ENCODE measurements around the gene CD58.

Gene CD58

GRCh38 chr1:116538544-116538943, 32.3 kb downstream of the CD58 start:
- DNase-seq: no peak

- no peak for DNase-seq
Observed at GRCh38 chr1:116537898-116538297, 32.9 kb downstream of the CD58 start.

GRCh38 chr1:116537040-116537831, 33.6 kb downstream of the CD58 start:
- no peak for DNase-seq

GRCh38 chr1:116534014-116534739, 36.6 kb downstream of the CD58 start:
- no peak for DNase-seq

GRCh38 chr1:116533429-116533820, 37.4 kb downstream of the CD58 start:
- no peak for DNase-seq

GRCh38 chr1:116532671-116533428, 38.0 kb downstream of the CD58 start:
- DNase-seq: no peak

GRCh38 chr1:116531917-116532316, 38.9 kb downstream of the CD58 start:
- no peak for DNase-seq

GRCh38 chr1:116529681-116530080, 41.1 kb downstream of the CD58 start:
- DNase-seq: no peak

GRCh38 chr1:116529199-116529631, 41.6 kb downstream of the CD58 start:
- no peak for DNase-seq

GRCh38 chr1:116528329-116529083, 42.3 kb downstream of the CD58 start:
- DNase-seq: no peak

- no peak for DNase-seq
Observed at GRCh38 chr1:116525440-116525839, 45.4 kb downstream of the CD58 start.

- no peak for DNase-seq
Observed at GRCh38 chr1:116521186-116521585, 49.6 kb downstream of the CD58 start.

GRCh38 chr1:116518400-116518799, 52.4 kb downstream of the CD58 start:
- DNase-seq: no peak

GRCh38 chr1:116516631-116517030, 54.2 kb downstream of the CD58 start:
- no peak for DNase-seq

- DNase-seq: no peak
Observed at GRCh38 chr1:116515702-116516101, 55.1 kb downstream of the CD58 start.

GRCh38 chr1:116514708-116515525, 55.9 kb downstream of the CD58 start:
- DNase-seq: no peak

- DNase-seq: no peak
Observed at GRCh38 chr1:116513956-116514355, 56.9 kb downstream of the CD58 start.

GRCh38 chr1:116511459-116512019, 59.3 kb downstream of the CD58 start:
- DNase-seq: no peak

- DNase-seq: no peak
Observed at GRCh38 chr1:116510361-116510760, 60.5 kb downstream of the CD58 start.

- DNase-seq: no peak
Observed at GRCh38 chr1:116508984-116509980, 61.5 kb downstream of the CD58 start.

Measured in left hindlimb (tissue), 1 donor.